Ureter (tissue), 1 donor: ENCODE data around the gene ST7. TPM values are rescaled to one million over a fixed set of nuclear protein-coding genes. Genes with fewer than 3 reads are reported as not detected.

ENCODE experiments used
- DNase-seq: peaks from one replicate; pipeline ENCODE4 v3.0.0-alpha.2; 2020; ENCODE audit warnings: low spot score
- total RNA-seq: library from RNA; stranded (reverse); gene quantifications from one replicate; pipeline ENCODE4 v1.2.4, GENCODE V29; 2023
- donor health status: DM: yes; HTN: yes; CAD: no.

The ST7 gene
- total RNA-seq, 1 donor from 2014 or later = 25.4 TPM

GRCh38 chr7:117008886-117009531 is 55.7 kb downstream of the ST7 start:
- DNase-seq = no peak

GRCh38 chr7:117009705-117010361 is 56.5 kb downstream of the ST7 start:
- DNase-seq = no peak

GRCh38 chr7:117010375-117011133 is 57.3 kb downstream of the ST7 start:
- no peak for DNase-seq

GRCh38 chr7:117011419-117012260 is 58.3 kb downstream of the ST7 start:
- DNase-seq = no peak

GRCh38 chr7:117012284-117012683 is 59.0 kb downstream of the ST7 start:
- no peak for DNase-seq

- DNase-seq = no peak
Observed at GRCh38 chr7:117012696-117013095, 59.4 kb downstream of the ST7 start.

GRCh38 chr7:117014099-117014656 is 60.9 kb downstream of the ST7 start:
- DNase-seq = no peak

- peak; percentile 52 for DNase-seq
Observed at GRCh38 chr7:117014673-117015133, 61.4 kb downstream of the ST7 start.

GRCh38 chr7:117015258-117016184 is 62.2 kb downstream of the ST7 start:
- no peak for DNase-seq

- no peak for DNase-seq
Observed at GRCh38 chr7:117017017-117017451, 63.7 kb downstream of the ST7 start.

- DNase-seq = no peak
Observed at GRCh38 chr7:117017702-117018266, 64.5 kb downstream of the ST7 start.

GRCh38 chr7:117018713-117019112 is 65.4 kb downstream of the ST7 start:
- no peak for DNase-seq

GRCh38 chr7:117019287-117019686 is 66.0 kb downstream of the ST7 start:
- no peak for DNase-seq

GRCh38 chr7:117019786-117020590 is 66.7 kb downstream of the ST7 start:
- DNase-seq = no peak

- no peak for DNase-seq
Observed at GRCh38 chr7:117020591-117020973, 67.3 kb downstream of the ST7 start.

- DNase-seq = no peak
Observed at GRCh38 chr7:117021366-117021765, 68.1 kb downstream of the ST7 start.

GRCh38 chr7:117021986-117022385 is 68.7 kb downstream of the ST7 start:
- no peak for DNase-seq

GRCh38 chr7:117023325-117023854 is 70.1 kb downstream of the ST7 start:
- DNase-seq = no peak

- no peak for DNase-seq
Observed at GRCh38 chr7:117024811-117025210, 71.5 kb downstream of the ST7 start.
